Mucosa of stomach (tissue), 1 donor: Measurements from ENCODE around the gene SOX6.

Source experiments
- H3K27me3 ChIP-seq: one replicate; pipeline ENCODE4 v1.7.0; 2013; ENCODE audit warnings: mild to moderate bottlenecking, low read length; ENCODE audit not compliant: control insufficient read depth, insufficient read depth
- H3K36me3 ChIP-seq: one replicate; pipeline ENCODE4 v1.7.0; 2013; ENCODE audit warnings: low read length; ENCODE audit not compliant: control insufficient read depth, insufficient read depth
- H3K4me1 ChIP-seq: one replicate; pipeline ENCODE4 v1.7.0; 2013; ENCODE audit warnings: mild to moderate bottlenecking, low read length; ENCODE audit not compliant: control insufficient read depth, insufficient read depth
- H3K4me3 ChIP-seq: one replicate; pipeline ENCODE4 v1.7.0; 2013; ENCODE audit warnings: low read length
- H3K9ac ChIP-seq: one replicate; pipeline ENCODE4 v1.7.0; 2013; ENCODE audit warnings: mild to moderate bottlenecking, low read length, moderate library complexity
- H3K9me3 ChIP-seq: one replicate; pipeline ENCODE4 v1.7.0; 2013; ENCODE audit warnings: mild to moderate bottlenecking, low read length, moderate library complexity; ENCODE audit not compliant: control insufficient read depth
- donor health status: Pancreatic carcinoma.

SOX6 gene

GRCh38 chr11:15969701-15970329 lies 386.5 kb downstream of the SOX6 start:
- no peak overlapping the region for H3K9ac ChIP-seq
- no peak overlapping the region for H3K4me3 ChIP-seq
- H3K4me1 ChIP-seq, result peaks cover 51% of the 10 kb centered on the region
- H3K27me3 ChIP-seq, result no peaks in the 10 kb centered on the region
- no peaks in the 10 kb centered on the region for H3K36me3 ChIP-seq
- H3K9me3 ChIP-seq, result no peaks in the 10 kb centered on the region

DNA sequence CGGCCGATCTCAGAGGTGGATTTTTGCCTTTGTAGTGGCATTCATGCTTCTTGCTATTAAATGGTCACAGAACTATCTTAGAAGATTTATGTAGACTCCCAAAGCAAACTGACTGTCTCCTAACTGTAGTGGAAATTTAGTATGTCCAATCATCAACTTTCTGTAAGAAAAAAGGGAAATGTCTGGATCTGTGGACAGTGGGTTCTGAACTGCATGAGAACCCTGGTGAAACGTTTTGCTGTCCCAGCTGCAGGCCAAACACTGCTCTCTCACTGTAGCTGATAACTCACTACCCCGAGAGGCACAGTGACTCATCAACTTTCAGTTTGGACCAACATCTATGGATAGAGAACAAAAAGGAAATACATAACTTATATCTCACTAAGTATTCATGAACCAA lies 387.1 kb downstream of the SOX6 start:
- Histone ChIP-seq H3K9ac (no peak overlapping the region), H3K27me3 (no peaks in the 10 kb centered on the region), H3K4me3 (no peak overlapping the region), H3K36me3 (no peaks in the 10 kb centered on the region), H3K4me1 (peaks cover 51% of the 10 kb centered on the region), H3K9me3 (no peaks in the 10 kb centered on the region)

GRCh38 chr11:15968461-15969130 lies 387.8 kb downstream of the SOX6 start:
- H3K4me1 ChIP-seq, result peaks cover 51% of the 10 kb centered on the region
- H3K9me3 ChIP-seq, result no peaks in the 10 kb centered on the region
- H3K4me3 ChIP-seq, result no peak overlapping the region
- no peaks in the 10 kb centered on the region for H3K36me3 ChIP-seq
- H3K9ac ChIP-seq, result peak overlapping the region; percentile 67
- no peaks in the 10 kb centered on the region for H3K27me3 ChIP-seq

DNA sequence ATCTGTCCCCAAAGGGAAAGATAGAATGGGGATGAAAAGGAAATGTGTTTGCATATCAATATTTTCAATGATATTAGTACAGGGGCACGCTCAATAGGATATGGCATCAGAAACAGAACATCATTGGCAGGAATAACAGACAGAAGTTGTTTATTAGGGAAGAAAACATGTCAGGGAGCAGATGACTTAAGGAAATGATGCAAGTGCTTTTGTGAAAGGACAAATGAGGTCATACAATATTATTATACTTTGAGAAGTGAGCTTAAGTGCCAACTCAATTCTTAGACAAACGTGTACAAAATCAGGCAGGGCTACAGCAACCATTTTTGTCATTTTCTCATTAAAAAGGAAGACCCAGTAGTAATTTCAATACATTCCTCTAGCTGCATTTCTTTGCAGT lies 388.4 kb downstream of the SOX6 start:
- Histone ChIP-seq H3K4me3 (no peak overlapping the region), H3K27me3 (no peaks in the 10 kb centered on the region), H3K4me1 (peaks cover 51% of the 10 kb centered on the region), H3K9me3 (no peaks in the 10 kb centered on the region), H3K36me3 (no peaks in the 10 kb centered on the region), H3K9ac (peak overlapping the region; percentile 67)

- Histone ChIP-seq H3K4me1 (peaks cover 51% of the 10 kb centered on the region), H3K9ac (no peak overlapping the region), H3K9me3 (no peaks in the 10 kb centered on the region), H3K36me3 (no peaks in the 10 kb centered on the region), H3K4me3 (no peak overlapping the region), H3K27me3 (no peaks in the 10 kb centered on the region)
Observed at GRCh38 chr11:15967166-15967565, 389.2 kb downstream of the SOX6 start.

- no peaks in the 10 kb centered on the region for H3K27me3 ChIP-seq
- H3K9me3 ChIP-seq, result no peaks in the 10 kb centered on the region
- no peak overlapping the region for H3K9ac ChIP-seq
- no peak overlapping the region for H3K4me3 ChIP-seq
- no peaks in the 10 kb centered on the region for H3K36me3 ChIP-seq
- peaks cover 49% of the 10 kb centered on the region for H3K4me1 ChIP-seq
Observed at GRCh38 chr11:15965562-15966250, 390.6 kb downstream of the SOX6 start.

DNA sequence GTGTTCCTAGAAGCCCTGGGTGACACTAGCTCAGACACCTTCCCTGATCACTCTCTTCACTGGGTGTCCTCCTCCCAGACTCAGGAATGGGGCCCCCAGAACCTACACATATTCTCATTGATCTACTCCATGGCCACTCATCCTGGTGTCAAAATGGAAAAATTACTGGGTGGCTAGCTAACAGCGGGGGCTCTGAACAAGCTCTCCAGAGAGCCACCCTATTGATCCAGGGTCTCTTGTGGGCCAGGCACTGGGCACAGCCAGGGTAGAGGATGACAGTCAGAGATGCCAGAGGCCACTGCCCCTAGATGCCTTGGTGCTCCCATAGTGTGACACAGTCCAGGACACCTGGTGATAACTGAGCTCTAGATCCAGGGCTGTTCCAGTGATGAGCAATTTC lies 393.1 kb downstream of the SOX6 start:
- H3K4me1 ChIP-seq, result peaks cover 28% of the 10 kb centered on the region
- H3K27me3 ChIP-seq, result no peaks in the 10 kb centered on the region
- no peak overlapping the region for H3K9ac ChIP-seq
- no peaks in the 10 kb centered on the region for H3K36me3 ChIP-seq
- no peak overlapping the region for H3K4me3 ChIP-seq
- H3K9me3 ChIP-seq, result no peaks in the 10 kb centered on the region

DNA sequence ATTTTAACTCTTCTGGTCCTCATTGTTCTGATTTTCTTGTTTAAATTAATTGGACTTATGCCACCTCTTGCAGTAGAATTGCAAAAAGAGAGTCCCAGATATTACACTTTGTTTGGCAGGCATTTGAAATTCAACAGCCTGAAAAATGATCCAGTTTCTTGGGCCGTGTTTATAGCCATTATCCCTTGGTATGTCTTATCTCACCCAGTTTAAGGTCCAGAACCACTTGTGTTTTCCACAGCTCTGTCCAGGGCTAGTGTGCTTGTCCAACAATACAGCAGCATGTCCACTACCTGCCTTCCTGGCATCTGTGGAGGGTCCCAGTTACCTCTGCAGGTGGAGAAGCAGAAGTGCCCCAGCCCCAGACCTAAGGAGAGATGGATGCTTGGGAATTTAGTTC lies 397.4 kb downstream of the SOX6 start:
- Histone ChIP-seq H3K9ac (no peak overlapping the region), H3K9me3 (no peaks in the 10 kb centered on the region), H3K4me1 (no peaks in the 10 kb centered on the region), H3K36me3 (no peaks in the 10 kb centered on the region), H3K4me3 (no peak overlapping the region), H3K27me3 (no peaks in the 10 kb centered on the region)

DNA sequence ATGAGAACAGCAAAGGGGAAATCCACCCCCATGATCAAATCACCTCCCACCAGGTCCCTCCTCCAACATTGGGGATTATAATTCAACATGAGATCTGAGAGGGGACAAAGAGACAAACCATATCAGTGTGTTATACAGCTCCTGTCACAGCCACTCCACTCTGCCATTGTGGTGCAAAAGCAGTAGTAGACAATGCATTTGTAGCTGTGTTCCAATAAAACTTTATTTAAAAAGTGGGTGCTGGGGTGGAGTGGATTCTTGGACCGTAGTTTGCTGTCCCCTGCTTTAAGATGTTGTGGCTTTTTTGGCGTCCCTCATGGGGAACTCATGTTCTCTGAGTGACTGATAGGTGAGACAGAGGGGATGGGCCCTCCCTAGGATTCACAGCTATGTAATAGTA lies 399.1 kb downstream of the SOX6 start:
- Histone ChIP-seq H3K36me3 (no peaks in the 10 kb centered on the region), H3K4me3 (no peak overlapping the region), H3K4me1 (no peaks in the 10 kb centered on the region), H3K9ac (no peak overlapping the region), H3K27me3 (no peaks in the 10 kb centered on the region), H3K9me3 (no peaks in the 10 kb centered on the region)

DNA sequence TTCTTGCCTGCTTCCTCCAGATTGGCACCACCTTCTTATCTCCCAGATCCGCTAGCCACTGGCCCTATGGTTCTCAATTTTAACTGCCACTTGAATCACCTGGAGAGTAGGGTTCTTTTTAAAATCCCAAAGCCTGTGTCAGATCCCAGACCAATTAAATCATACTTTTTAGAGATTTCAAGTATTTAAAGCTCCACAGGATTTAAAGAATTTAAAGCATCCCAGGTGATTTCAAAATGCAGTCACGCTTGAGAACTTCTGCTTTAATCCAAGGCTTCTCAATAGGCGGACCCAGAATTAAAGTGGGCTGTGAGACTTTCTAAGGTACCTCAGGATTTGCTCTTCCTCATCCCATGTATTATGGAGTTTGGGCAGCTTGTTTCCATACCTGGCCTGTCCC lies 400.0 kb downstream of the SOX6 start:
- Histone ChIP-seq H3K36me3 (no peaks in the 10 kb centered on the region), H3K4me3 (no peak overlapping the region), H3K4me1 (no peaks in the 10 kb centered on the region)

DNA sequence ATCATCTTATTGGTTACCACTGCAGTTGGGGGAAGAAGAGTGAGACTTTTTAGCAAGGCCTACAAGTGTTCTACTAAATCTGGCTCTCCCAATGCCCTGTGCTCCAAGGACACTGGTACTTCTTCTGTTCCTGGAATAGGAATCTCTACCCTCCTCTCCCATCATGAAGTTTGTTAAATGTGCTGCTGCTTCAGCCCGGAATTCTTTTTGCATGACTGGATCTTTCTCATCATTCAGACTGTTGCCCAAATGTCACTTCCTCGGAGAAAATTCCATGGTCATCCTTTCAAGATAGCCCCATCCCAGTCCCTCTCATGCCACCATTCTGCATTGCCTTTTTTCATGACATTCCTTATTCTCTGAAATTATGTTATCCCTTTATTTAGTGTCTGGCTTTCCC lies 400.8 kb downstream of the SOX6 start:
- Histone ChIP-seq H3K9me3 (no peaks in the 10 kb centered on the region), H3K27me3 (no peaks in the 10 kb centered on the region), H3K4me3 (no peak overlapping the region), H3K9ac (no peak overlapping the region), H3K36me3 (no peaks in the 10 kb centered on the region), H3K4me1 (no peaks in the 10 kb centered on the region)

More for the DNA sequence above, 400.0 kb downstream of the SOX6 start:
- Histone ChIP-seq H3K9me3 (no peaks in the 10 kb centered on the region), H3K9ac (no peak overlapping the region), H3K27me3 (no peaks in the 10 kb centered on the region)
